Liver (tissue), 3 donors: ENCODE data around the gene CDC37L1.

Source experiments
- CTCF ChIP-seq: fragments of 150-350 bp; IDR thresholded peaks from 2 replicates; pipeline ENCODE4 v1.5.1; 2017; ENCODE audit warnings: improper control_type of control experiment, low read depth, low read length; ENCODE audit not compliant: missing input control
- EGR1 ChIP-seq, 2 donors: IDR thresholded peaks; 2 replicates each; pipeline ENCODE4 v1.6.1; 2016 to 2018; ENCODE audit warnings: antibody characterized with exemption in 2 of 2, low read depth in 2 of 2
- JUND ChIP-seq, 2 donors: IDR thresholded peaks; 2 replicates each; pipeline ENCODE4 v1.6.1; 2016; ENCODE audit warnings: antibody characterized with exemption in 2 of 2
- MAX ChIP-seq: IDR thresholded peaks from 2 replicates; pipeline ENCODE4 v1.6.1; 2016; ENCODE audit warnings: antibody characterized with exemption
- NR2F2 ChIP-seq: IDR thresholded peaks from 2 replicates; pipeline ENCODE4 v1.6.1; 2016; ENCODE audit warnings: antibody characterized with exemption
- ZBTB33 ChIP-seq: IDR thresholded peaks from 2 replicates; pipeline ENCODE4 v1.6.1; 2016; ENCODE audit warnings: antibody characterized with exemption
- donor health status: healthy.
- donor health status: healthy.

- TF ChIP-seq ZBTB33 (no peak), CTCF (no peak), EGR1 (IDR thresholded peaks at IDR 0.05; ENCODE audit: low read depth in 2 of 2) (no peak), JUND (IDR thresholded peaks at IDR 0.05) (no peak), MAX (no peak), NR2F2 (no peak)
Observed at GRCh38 chr9:4680173-4680525, 780 bp downstream of the CDC37L1 start.
